ENCODE measurements around the gene USP32.
"Not testable (repeated sequence)": the region's sequence is repeated elsewhere in the genome, so short reads cannot be mapped to it uniquely, and the experiment has no call there.

Gene USP32

GRCh38 chr17:60391471-60392041 lies 377 bp downstream of the USP32 start:
- no peak for DNase-seq (ENCODE audit: low spot score in 2 of 2)
- peak overlapping the region; percentile 94 for H3K4me3 Mint-ChIP-seq
- ATAC-seq: peak; percentile 57
- H3K9me3 Mint-ChIP-seq: no peaks in the 10 kb centered on the region
- peaks cover 21% of the 10 kb centered on the region for H3K36me3 Mint-ChIP-seq
- H3K27ac Mint-ChIP-seq: peak overlapping the region; percentile 93
- H3K4me1 Mint-ChIP-seq: peaks cover 35% of the 10 kb centered on the region

- Mint-ChIP-seq H3K4me1 (peaks cover 38% of the 10 kb centered on the region), H3K27ac (peak overlapping the region; percentile 93), H3K9me3 (no peaks in the 10 kb centered on the region), H3K4me3 (peak overlapping the region; percentile 94), H3K36me3 (peaks cover 21% of the 10 kb centered on the region)
- ATAC-seq (no peak), DNase-seq (ENCODE audit: low spot score in 2 of 2) (peak; percentile 9 to 62)
Observed at GRCh38 chr17:60390925-60391470, 935 bp downstream of the USP32 start.

- peak overlapping the region; percentile 93 for H3K27ac Mint-ChIP-seq
- no peak for DNase-seq (ENCODE audit: low spot score in 2 of 2)
- H3K36me3 Mint-ChIP-seq: peaks cover 21% of the 10 kb centered on the region
- H3K4me1 Mint-ChIP-seq: peaks cover 34% of the 10 kb centered on the region
- peak overlapping the region; percentile 94 for H3K4me3 Mint-ChIP-seq
- no peak for ATAC-seq
- no peaks in the 10 kb centered on the region for H3K9me3 Mint-ChIP-seq
Observed at GRCh38 chr17:60390186-60390585, 1.7 kb downstream of the USP32 start.

- Mint-ChIP-seq H3K4me3 (no peak overlapping the region), H3K9me3 (no peaks in the 10 kb centered on the region), H3K4me1 (peaks cover 41% of the 10 kb centered on the region), H3K36me3 (peaks cover 21% of the 10 kb centered on the region), H3K27ac (no peak overlapping the region)
- DNase-seq (ENCODE audit: low spot score in 2 of 2): no peak
- ATAC-seq: no peak
Observed at GRCh38 chr17:60388742-60389141, 3.2 kb downstream of the USP32 start.

- H3K4me3 Mint-ChIP-seq: no peak overlapping the region
- peaks cover 42% of the 10 kb centered on the region for H3K4me1 Mint-ChIP-seq
Observed at GRCh38 chr17:60387666-60388065, 4.3 kb downstream of the USP32 start.

GRCh38 chr17:60386147-60387058 lies 5.5 kb downstream of the USP32 start:
- no peak for DNase-seq (ENCODE audit: low spot score in 2 of 2)
- H3K4me3 Mint-ChIP-seq: no peak overlapping the region

More at GRCh38 chr17:60387666-60388065, 4.3 kb downstream of the USP32 start:
- Mint-ChIP-seq H3K27ac (no peak overlapping the region), H3K9me3 (no peaks in the 10 kb centered on the region), H3K36me3 (peaks cover 15% of the 10 kb centered on the region)
- no peak for ATAC-seq
- DNase-seq (ENCODE audit: low spot score in 2 of 2): no peak

GRCh38 chr17:60384921-60385320 lies 7.0 kb downstream of the USP32 start:
- not testable (repeated sequence) for ATAC-seq; H3K36me3 Mint-ChIP-seq; H3K9me3 Mint-ChIP-seq; H3K4me3 Mint-ChIP-seq; DNase-seq (ENCODE audit: low spot score in 2 of 2); H3K27ac Mint-ChIP-seq
- H3K4me1 Mint-ChIP-seq: peaks cover 23% of the 10 kb centered on the region

More at GRCh38 chr17:60386147-60387058, 5.5 kb downstream of the USP32 start:
- Mint-ChIP-seq H3K9me3 (no peaks in the 10 kb centered on the region), H3K27ac (no peak overlapping the region), H3K36me3 (peaks cover 2% of the 10 kb centered on the region), H3K4me1 (peaks cover 38% of the 10 kb centered on the region)
- ATAC-seq: no peak

GRCh38 chr17:60383379-60383778 lies 8.6 kb downstream of the USP32 start:
- Mint-ChIP-seq H3K4me1 (peaks cover 22% of the 10 kb centered on the region), H3K36me3 (no peaks in the 10 kb centered on the region), H3K4me3 (no peak overlapping the region), H3K9me3 (no peaks in the 10 kb centered on the region), H3K27ac (no peak overlapping the region)
- no peak for DNase-seq (ENCODE audit: low spot score in 2 of 2)
- ATAC-seq: no peak

- no peaks in the 10 kb centered on the region for H3K9me3 Mint-ChIP-seq
- no peak for ATAC-seq
- no peak for DNase-seq (ENCODE audit: low spot score in 2 of 2)
- H3K27ac Mint-ChIP-seq: no peak overlapping the region
- H3K4me1 Mint-ChIP-seq: peaks cover 22% of the 10 kb centered on the region
- H3K4me3 Mint-ChIP-seq: no peak overlapping the region
- peaks cover 4% of the 10 kb centered on the region for H3K36me3 Mint-ChIP-seq
Observed at GRCh38 chr17:60381958-60382357, 10.0 kb downstream of the USP32 start.

- DNase-seq (ENCODE audit: low spot score in 2 of 2); ATAC-seq; H3K4me3 Mint-ChIP-seq; H3K36me3 Mint-ChIP-seq; H3K27ac Mint-ChIP-seq; H3K9me3 Mint-ChIP-seq: not testable (repeated sequence)
- peaks cover 12% of the 10 kb centered on the region for H3K4me1 Mint-ChIP-seq
Observed at GRCh38 chr17:60379461-60379860, 12.5 kb downstream of the USP32 start.

- not testable (repeated sequence) for H3K4me1 Mint-ChIP-seq; ATAC-seq; H3K4me3 Mint-ChIP-seq; DNase-seq (ENCODE audit: low spot score in 2 of 2); H3K36me3 Mint-ChIP-seq; H3K9me3 Mint-ChIP-seq; H3K27ac Mint-ChIP-seq
Observed at GRCh38 chr17:60378187-60378586, 13.7 kb downstream of the USP32 start.

GRCh38 chr17:60372790-60373483 lies 19.0 kb downstream of the USP32 start:
- H3K4me3 Mint-ChIP-seq: no peak overlapping the region
- peaks cover 6% of the 10 kb centered on the region for H3K36me3 Mint-ChIP-seq
- peak; percentile 100 for ATAC-seq
- no peaks in the 10 kb centered on the region for H3K9me3 Mint-ChIP-seq
- H3K4me1 Mint-ChIP-seq: peaks cover 14% of the 10 kb centered on the region
- no peak for DNase-seq (ENCODE audit: low spot score in 2 of 2)
- no peak overlapping the region for H3K27ac Mint-ChIP-seq

- H3K36me3 Mint-ChIP-seq: peaks cover 2% of the 10 kb centered on the region
- no peak overlapping the region for H3K27ac Mint-ChIP-seq
- no peaks in the 10 kb centered on the region for H3K9me3 Mint-ChIP-seq
- DNase-seq (ENCODE audit: low spot score in 2 of 2): no peak
- no peak overlapping the region for H3K4me3 Mint-ChIP-seq
- H3K4me1 Mint-ChIP-seq: peaks cover 14% of the 10 kb centered on the region
- no peak for ATAC-seq
Observed at GRCh38 chr17:60371818-60372510, 20.0 kb downstream of the USP32 start.

- H3K4me1 Mint-ChIP-seq: peaks cover 14% of the 10 kb centered on the region
- no peak overlapping the region for H3K4me3 Mint-ChIP-seq
- H3K27ac Mint-ChIP-seq: no peak overlapping the region
- no peak for DNase-seq (ENCODE audit: low spot score in 2 of 2)
- ATAC-seq: no peak
- H3K36me3 Mint-ChIP-seq: no peaks in the 10 kb centered on the region
- no peaks in the 10 kb centered on the region for H3K9me3 Mint-ChIP-seq
Observed at GRCh38 chr17:60371416-60371815, 20.5 kb downstream of the USP32 start.

- DNase-seq (ENCODE audit: low spot score in 2 of 2) (no peak), ATAC-seq (no peak)
- Mint-ChIP-seq H3K36me3 (no peaks in the 10 kb centered on the region), H3K4me3 (no peak overlapping the region), H3K27ac (no peak overlapping the region), H3K4me1 (peaks cover 14% of the 10 kb centered on the region), H3K9me3 (no peaks in the 10 kb centered on the region)
Observed at GRCh38 chr17:60369727-60370126, 22.2 kb downstream of the USP32 start.

Measured in stimulated activated effector memory CD8-positive, alpha-beta T cell treated with anti-CD3 and anti-CD28 coated beads, Interleukin-12 subunit alpha, Interleukin-12 subunit beta, amount 100 ng/mL, for 72 hours (primary cell).